Naive B cell (primary cell): ENCODE measurements around the gene HBEGF. TPM values are rescaled to one million over a fixed set of nuclear protein-coding genes. Genes with fewer than 3 reads are reported as not detected.
A peak's percentile ranks its signal among the peaks of the same experiment; 100 is the strongest.

Experiments used
- ATAC-seq, 2 donors: fragments of 150-1000 bp; cut with Tn5 transposase; 2 replicates each; pipeline ENCODE4 v1.10.0; 2021; ENCODE audit warnings: low read depth in 2 of 2, mild to moderate bottlenecking in 2 of 2, moderate library complexity in 2 of 2
- DNase-seq: peaks from one replicate; pipeline ENCODE4 v3.0.0; 2022
- H3K27ac Mint-ChIP-seq, 6 donors: one replicate each; pipeline ENCODE4 v1.8.0; 2020 to 2022; ENCODE audit warnings: mild to moderate bottlenecking in 6 of 6, mixed read lengths in 6 of 6, moderate library complexity in 5 of 6, inconsistent platforms in 2 of 6
- H3K27me3 Mint-ChIP-seq, 3 donors: one replicate each; pipeline ENCODE4 v1.8.0; 2021 to 2022; ENCODE audit warnings: mixed read lengths in 3 of 3, mild to moderate bottlenecking in 1 of 3
- H3K36me3 Mint-ChIP-seq, 2 donors: one replicate each; pipeline ENCODE4 v1.8.0; 2020 to 2022; ENCODE audit warnings: mixed read lengths in 2 of 2, inconsistent platforms in 1 of 2, mild to moderate bottlenecking in 1 of 2
- H3K4me1 Mint-ChIP-seq, 3 donors: one replicate each; pipeline ENCODE4 v1.8.0; 2020 to 2022; ENCODE audit warnings: mixed read lengths in 3 of 3, inconsistent platforms in 1 of 3, mild to moderate bottlenecking in 1 of 3, moderate library complexity in 1 of 3
- H3K4me3 Mint-ChIP-seq, 8 donors: one replicate each; pipeline ENCODE4 v1.8.0; 2020 to 2022; ENCODE audit warnings: mild to moderate bottlenecking in 8 of 8, mixed read lengths in 8 of 8, moderate library complexity in 8 of 8, inconsistent platforms in 2 of 8
- H3K9me3 Mint-ChIP-seq, 7 donors: one replicate each; pipeline ENCODE4 v1.8.0; 2020 to 2022; ENCODE audit warnings: mixed read lengths in 7 of 7, mild to moderate bottlenecking in 5 of 7, inconsistent platforms in 2 of 7, moderate library complexity in 1 of 7
- polyA plus RNA-seq, 6 donors: library from polyadenylated mRNA; unstranded; fragments of 300-500 nt; fragmentation: Illumina TruSeq; gene quantifications; one replicate each; pipeline ENCODE4 v1.2.3, GENCODE V29; 2021; ENCODE audit warnings: low read depth in 6 of 6

The HBEGF gene, protein sequence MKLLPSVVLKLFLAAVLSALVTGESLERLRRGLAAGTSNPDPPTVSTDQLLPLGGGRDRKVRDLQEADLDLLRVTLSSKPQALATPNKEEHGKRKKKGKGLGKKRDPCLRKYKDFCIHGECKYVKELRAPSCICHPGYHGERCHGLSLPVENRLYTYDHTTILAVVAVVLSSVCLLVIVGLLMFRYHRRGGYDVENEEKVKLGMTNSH
- polyA plus RNA-seq = under 1 TPM in 1 of 6 donors, not detected in 5; 0.19 TPM

DNA sequence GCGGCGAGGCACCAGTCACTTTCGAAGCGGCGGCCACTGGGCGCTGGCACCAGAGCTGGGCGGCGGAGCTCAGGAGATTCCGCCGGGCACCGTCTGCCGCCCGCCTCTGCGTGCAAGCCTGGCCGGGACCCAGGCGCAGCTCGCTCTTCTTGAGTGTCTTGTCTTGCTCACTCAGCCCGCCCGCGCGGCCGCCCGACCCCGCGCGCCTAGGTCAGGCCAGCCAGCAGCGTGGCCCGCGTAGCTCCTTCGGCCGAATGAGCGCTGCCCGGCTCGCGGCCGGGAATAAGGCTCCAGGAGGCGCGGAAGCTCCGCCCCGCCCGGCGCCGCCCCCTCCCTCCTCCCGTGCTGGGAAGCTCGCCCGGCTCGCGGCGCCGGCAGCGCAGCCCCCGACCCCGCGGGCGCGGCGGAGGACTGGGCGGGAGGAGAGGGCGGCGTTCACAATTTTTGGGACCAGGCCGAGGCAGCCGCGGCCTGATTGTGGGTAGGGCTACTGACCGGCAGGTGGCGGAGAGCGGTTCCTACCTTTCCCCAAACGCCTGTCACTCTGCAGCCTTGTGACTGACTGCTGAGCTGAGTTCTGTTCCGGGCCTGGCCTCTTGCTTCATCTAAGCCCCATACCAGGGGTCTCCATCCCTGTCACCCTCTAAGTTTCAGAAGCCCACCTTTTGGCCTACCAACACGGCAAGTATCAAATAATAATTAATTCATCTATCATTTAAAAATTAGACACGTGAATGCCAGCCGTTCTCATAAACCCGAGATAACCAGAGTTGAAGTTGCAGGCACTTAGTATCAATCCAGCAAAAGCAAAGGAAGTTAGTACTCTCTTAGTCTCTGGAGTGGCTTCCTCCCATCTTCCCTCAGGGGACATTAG, at the start of gene HBEGF:
HBEGF (minus strand) TSS at position 256 of the 874 bp plus-strand sequence. CDS start 275 bp downstream, outside the sequence.
- H3K27ac Mint-ChIP-seq = peak within 1 kb of the TSS in 2 of 6 donors; percentile 32 to 56
- H3K36me3 Mint-ChIP-seq = no peaks in the 10 kb centered on the region
- peaks cover 0 to 12% (median 2%) of the 10 kb centered on the region in 3 donors for H3K27me3 Mint-ChIP-seq
- peaks cover 51 to 61% (median 57%) of the 10 kb centered on the region in 3 donors for H3K4me1 Mint-ChIP-seq
- peaks cover 0 to 2% (median 0%) of the 10 kb centered on the region in 7 donors for H3K9me3 Mint-ChIP-seq
- H3K4me3 Mint-ChIP-seq = peak within 1 kb of the TSS; percentile 69 to 92 (median 87)
- ATAC-seq (peak; percentile 81 to 82), DNase-seq (peak; percentile 55)

DNA sequence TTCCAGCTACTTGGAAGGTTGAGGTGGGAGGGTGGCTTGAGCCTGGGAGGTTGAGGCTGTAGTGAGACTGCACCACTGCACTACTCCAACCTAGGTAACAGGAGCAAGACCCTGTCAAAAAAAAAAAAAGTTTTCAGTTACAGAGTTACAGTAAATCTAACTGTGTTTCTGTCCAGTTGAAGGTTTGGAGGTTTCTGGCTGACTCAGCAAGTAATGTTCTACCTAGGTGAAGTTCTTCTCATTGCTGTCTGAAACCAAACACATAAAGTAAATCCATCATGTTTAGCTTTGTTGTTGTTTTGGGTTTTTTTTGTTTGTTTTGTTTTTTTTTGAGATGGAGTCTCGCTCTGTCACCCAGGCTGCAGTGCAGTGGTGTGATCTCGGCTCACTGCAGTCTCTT, 47.3 kb upstream of the HBEGF start:
- H3K27me3 Mint-ChIP-seq = no peaks in the 10 kb centered on the region

DNA sequence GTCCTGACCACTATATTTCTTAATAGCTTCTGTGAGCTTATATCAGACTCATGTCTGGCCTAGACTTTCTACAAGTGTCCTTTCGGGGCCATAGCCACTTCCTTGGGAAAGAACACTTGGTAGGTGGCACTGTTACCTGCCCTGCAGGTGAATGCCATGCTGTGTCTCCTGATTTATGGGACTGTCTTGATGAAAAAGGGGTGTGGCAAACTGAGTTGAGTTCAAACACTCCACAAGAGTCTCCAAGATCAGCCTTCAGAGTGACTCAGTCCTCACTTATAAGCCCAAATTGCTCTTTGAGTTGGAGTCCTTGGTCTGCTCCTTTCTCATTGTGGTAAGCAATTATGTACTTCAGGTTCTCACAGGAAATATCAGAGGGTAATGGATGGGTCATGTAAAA, 45.3 kb upstream of the HBEGF start:
- ATAC-seq (no peak), DNase-seq (no peak)
- no peaks in the 10 kb centered on the region for H3K36me3 Mint-ChIP-seq
- no peaks in the 10 kb centered on the region for H3K4me1 Mint-ChIP-seq
- no peaks in the 10 kb centered on the region for H3K27me3 Mint-ChIP-seq
- H3K27ac Mint-ChIP-seq = no peak overlapping the region
- H3K4me3 Mint-ChIP-seq = no peak overlapping the region
- H3K9me3 Mint-ChIP-seq = no peaks in the 10 kb centered on the region

More for the DNA sequence above, 47.3 kb upstream of the HBEGF start:
- ATAC-seq (no peak), DNase-seq (no peak)
- Mint-ChIP-seq H3K9me3 (no peaks in the 10 kb centered on the region), H3K4me3 (no peak overlapping the region), H3K4me1 (no peaks in the 10 kb centered on the region), H3K27ac (peak overlapping the region in 1 of 6 donors; percentile 60), H3K36me3 (no peaks in the 10 kb centered on the region)

DNA sequence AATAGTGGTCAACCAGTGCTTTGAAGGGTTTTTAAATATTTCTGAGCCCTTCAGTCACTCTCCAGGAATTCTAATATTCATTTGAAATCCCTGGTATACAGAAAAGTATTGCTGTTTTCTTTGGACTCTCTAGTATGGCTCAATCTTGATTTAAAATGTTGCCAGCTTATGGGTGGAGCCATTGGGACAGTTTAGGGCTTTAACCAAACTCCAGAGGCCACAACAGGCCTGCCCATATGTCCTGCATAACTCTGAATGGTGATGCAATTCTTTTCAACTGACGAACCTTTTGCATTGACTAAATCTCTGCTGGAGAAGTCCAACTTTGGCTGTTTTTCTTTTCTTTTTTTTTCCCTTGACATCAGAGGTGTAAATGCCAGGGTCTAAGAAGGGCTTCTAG, 44.9 kb upstream of the HBEGF start:
- H3K36me3 Mint-ChIP-seq = no peaks in the 10 kb centered on the region
- no peak for DNase-seq
- H3K9me3 Mint-ChIP-seq = no peaks in the 10 kb centered on the region
- H3K4me1 Mint-ChIP-seq = no peaks in the 10 kb centered on the region
- ATAC-seq = no peak
- no peak overlapping the region for H3K4me3 Mint-ChIP-seq
- H3K27me3 Mint-ChIP-seq = no peaks in the 10 kb centered on the region
- H3K27ac Mint-ChIP-seq = no peak overlapping the region

DNA sequence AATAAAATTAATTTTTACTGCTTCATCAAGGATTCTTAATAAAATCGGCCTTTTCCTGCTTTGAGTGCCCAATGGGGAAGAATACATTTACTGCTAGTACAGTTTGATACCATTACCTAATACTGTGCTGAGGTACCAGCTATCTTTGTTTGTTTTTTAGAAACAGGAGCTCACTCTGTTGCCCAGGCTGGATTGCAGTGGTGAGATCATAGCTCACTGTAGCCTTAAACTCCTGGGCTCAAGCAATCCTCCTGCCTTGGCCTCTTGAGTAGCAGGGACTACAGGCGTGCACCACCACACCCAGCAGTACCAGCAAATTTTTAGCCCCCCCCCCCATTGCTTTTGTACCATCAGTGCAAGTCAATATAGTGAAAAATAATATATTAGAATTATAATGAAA, 41.6 kb upstream of the HBEGF start:
- Mint-ChIP-seq H3K9me3 (no peaks in the 10 kb centered on the region), H3K27ac (no peak overlapping the region), H3K36me3 (peaks cover 0 to 4% of the 10 kb centered on the region in 2 donors), H3K4me1 (peaks cover 0 to 6% (median 4%) of the 10 kb centered on the region in 3 donors), H3K27me3 (no peaks in the 10 kb centered on the region), H3K4me3 (no peak overlapping the region)
- no peak for DNase-seq
- ATAC-seq = no peak

DNA sequence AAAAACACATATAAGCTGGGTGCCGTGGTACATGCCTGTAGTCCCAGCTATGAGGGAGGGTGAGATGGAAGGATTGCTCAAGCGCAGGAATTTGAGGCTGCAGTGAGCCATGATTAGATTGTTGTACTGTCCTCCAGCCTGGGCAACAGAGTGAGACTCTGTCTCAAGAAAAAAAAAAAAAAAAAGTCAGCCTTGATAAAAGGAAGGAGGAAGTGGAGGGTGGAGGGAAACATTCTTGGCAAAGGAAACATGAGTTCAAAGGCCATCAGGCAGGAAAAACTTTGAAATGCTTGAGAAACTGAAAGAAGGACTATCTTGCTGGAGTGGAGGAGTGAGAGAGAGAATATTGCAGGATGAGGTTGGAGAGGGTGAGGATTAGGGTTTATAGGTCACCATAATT, 36.9 kb upstream of the HBEGF start:
- Mint-ChIP-seq H3K4me3 (no peak overlapping the region), H3K36me3 (peaks cover 0 to 4% of the 10 kb centered on the region in 2 donors), H3K4me1 (peaks cover 0 to 6% (median 4%) of the 10 kb centered on the region in 3 donors), H3K9me3 (peaks cover 0 to 4% (median 0%) of the 10 kb centered on the region in 7 donors), H3K27ac (no peak overlapping the region), H3K27me3 (no peaks in the 10 kb centered on the region)
- DNase-seq (no peak), ATAC-seq (no peak)

DNA sequence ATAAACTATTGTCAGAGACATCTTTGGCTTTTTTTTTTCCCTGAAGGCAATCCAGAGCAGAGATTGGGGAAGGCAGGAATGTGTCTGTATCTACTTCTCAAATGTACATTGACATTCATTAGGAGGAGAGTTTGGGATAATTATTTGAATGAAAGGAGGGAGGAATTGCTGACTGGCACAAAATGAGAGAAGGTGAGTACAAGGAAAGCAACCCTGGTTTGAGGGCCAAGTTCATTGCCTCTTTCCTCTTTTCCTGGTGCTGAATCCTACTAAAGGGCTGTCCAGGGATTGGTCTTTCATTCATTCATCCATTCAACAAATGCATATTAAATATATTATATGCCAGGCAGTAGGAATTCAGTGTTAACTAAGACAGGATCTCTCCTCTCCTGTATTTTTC, 36.5 kb upstream of the HBEGF start:
- Mint-ChIP-seq H3K27me3 (no peaks in the 10 kb centered on the region), H3K27ac (no peak overlapping the region), H3K4me3 (no peak overlapping the region), H3K4me1 (peaks cover 0 to 6% (median 4%) of the 10 kb centered on the region in 3 donors), H3K36me3 (peaks cover 0 to 4% of the 10 kb centered on the region in 2 donors), H3K9me3 (peaks cover 0 to 4% (median 0%) of the 10 kb centered on the region in 7 donors)
- no peak for DNase-seq
- ATAC-seq = no peak

DNA sequence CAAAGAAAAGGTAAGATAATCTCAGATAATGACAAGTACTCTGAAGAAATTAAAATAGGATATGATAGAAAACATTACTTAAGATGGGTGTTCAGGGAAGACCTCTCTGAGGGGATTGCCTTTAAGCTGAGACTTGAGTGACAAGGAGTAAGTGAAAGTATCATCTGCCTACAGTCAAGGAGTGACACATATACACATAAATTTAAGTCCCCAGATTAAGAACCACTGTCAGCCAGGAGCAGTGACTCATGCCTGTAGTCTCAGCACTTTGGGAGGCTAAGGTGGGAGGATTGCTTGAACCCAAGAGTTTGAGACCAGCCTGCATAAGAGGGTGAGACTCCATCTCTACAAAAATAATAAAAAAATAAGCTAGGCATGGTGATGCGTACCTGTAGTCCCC, 35.6 kb upstream of the HBEGF start:
- H3K36me3 Mint-ChIP-seq = peaks cover 0 to 4% of the 10 kb centered on the region in 2 donors
- no peak for ATAC-seq

DNA sequence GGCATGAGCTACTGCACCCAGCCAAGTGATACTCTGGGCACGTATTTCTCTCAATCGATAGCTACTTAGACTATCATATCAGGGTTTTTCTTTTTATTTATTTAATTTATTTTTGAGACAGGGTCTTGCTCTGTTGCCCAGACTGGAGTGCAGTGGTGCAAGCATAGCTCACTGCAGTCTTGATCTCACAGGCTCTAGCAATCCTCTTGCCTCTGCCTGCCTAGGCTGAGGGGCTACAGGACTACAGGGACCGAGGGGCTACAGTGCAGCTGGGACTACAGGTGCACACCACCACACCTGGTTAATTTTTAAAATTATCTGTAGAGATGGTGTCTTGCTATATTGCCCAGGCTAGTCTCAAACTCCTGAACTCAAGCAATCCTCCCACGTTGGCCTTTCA, 34.9 kb upstream of the HBEGF start:
- H3K36me3 Mint-ChIP-seq = peaks cover 0 to 4% of the 10 kb centered on the region in 2 donors
- peaks cover 0 to 4% (median 0%) of the 10 kb centered on the region in 7 donors for H3K9me3 Mint-ChIP-seq
- ATAC-seq (no peak), DNase-seq (no peak)
- no peak overlapping the region for H3K4me3 Mint-ChIP-seq
- peaks cover 0 to 6% (median 4%) of the 10 kb centered on the region in 3 donors for H3K4me1 Mint-ChIP-seq
- no peaks in the 10 kb centered on the region for H3K27me3 Mint-ChIP-seq
- no peak overlapping the region for H3K27ac Mint-ChIP-seq

More for the DNA sequence above, 35.6 kb upstream of the HBEGF start:
- Mint-ChIP-seq H3K4me1 (peaks cover 0 to 6% (median 4%) of the 10 kb centered on the region in 3 donors), H3K27ac (peak overlapping the region in 1 of 6 donors; percentile 5), H3K9me3 (peaks cover 0 to 4% (median 0%) of the 10 kb centered on the region in 7 donors), H3K27me3 (no peaks in the 10 kb centered on the region), H3K4me3 (no peak overlapping the region)
- DNase-seq = no peak

DNA sequence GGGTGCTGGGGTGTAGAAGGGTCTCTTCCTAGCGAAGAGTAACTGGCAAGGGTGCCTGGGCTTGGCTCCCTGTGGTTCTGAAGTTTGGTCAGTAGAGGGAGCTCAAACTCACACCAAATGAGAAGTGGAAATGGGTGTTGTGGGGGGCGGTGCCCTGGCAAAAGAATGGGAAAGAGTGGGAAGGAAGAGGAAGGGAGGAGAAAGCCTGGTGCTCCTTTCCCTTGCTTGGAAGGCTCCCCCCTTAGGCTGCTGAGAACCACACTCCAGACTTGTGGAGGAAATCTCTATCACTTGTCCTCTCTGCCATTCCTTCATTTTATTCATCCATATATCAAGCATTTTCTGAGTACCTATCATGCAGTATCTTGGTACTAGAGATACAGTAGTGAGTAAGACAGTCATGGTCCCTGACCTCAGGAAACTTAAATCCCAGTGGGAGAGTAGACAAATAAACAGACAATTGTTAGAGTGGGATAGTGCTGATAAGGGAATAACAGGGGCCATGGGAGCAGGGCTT, 26.6 kb upstream of the HBEGF start:
- no peaks in the 10 kb centered on the region for H3K9me3 Mint-ChIP-seq
- peak overlapping the region in 5 of 6 donors; percentile 13 to 74 (median 42) for H3K27ac Mint-ChIP-seq
- no peak overlapping the region for H3K4me3 Mint-ChIP-seq
- H3K4me1 Mint-ChIP-seq = peaks cover 6 to 8% (median 7%) of the 10 kb centered on the region in 3 donors
- DNase-seq = peak; percentile 29
- H3K27me3 Mint-ChIP-seq = no peaks in the 10 kb centered on the region
- H3K36me3 Mint-ChIP-seq = no peaks in the 10 kb centered on the region
- peak in 1 of 2 donors; percentile 53 for ATAC-seq

DNA sequence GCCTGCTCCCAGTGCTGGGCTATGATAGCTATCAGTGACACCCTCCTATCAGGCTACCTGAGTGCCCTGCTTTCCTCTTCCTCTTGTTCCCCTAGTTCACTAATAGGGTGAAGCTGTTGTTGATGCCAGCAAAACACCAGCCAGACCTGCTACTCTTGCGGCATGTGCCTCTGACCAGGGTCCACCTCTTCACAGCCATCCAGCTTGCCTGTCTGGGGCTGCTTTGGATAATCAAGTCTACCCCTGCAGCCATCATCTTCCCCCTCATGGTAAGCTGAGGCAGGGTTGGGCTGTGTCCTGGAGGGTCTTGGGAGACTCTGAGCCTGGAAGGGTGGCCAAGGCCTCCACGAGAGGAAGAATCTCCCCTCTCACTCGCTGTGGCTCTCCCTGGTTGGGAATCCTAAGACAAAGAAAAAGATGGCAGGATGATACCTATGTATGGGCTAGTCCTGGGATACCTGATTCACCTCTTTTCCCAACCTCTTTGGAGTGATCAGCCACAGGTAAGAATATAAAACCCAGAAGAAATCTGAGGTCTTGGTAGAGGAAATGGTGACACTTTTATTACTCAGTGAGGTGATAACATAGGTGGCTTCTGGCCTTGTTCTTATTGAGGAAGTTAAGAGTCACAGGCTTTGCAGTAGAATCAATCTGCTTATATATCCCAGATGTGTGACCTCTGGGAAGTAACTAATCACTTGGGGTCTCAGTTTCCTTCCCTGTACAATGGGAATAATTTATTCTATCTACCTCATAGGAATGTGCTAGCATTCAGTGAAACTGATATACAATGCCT, 25.2 kb upstream of the HBEGF start:
- ATAC-seq = no peak

DNA sequence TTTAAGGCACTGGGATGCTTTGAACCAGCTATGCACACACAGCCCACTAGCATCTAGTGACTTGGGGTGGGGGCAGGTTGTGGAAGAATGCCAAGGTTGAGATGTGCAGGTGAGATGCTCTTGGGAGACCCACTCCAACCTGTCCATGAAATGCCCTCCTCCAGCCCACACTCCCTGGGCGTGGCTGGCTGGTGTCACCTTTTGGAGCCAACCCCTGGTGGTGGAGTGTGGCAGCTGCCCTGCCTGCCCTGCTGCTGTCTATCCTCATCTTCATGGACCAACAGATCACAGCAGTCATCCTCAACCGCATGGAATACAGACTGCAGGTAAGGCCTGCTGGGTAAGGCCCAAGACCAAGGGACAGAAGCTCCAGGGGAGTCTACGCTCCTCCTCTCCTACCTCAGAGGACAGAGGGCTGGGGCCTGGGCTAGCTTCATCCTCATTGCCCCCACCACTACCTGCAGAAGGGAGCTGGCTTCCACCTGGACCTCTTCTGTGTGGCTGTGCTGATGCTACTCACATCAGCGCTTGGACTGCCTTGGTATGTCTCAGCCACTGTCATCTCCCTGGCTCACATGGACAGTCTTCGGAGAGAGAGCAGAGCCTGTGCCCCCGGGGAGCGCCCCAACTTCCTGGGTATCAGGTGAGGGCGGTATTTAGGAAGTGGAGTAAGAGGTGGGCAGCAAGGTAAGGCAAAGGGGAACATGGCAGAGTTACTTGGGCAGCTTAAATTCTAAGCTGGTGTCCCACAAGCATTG, 21.0 kb upstream of the HBEGF start:
- ATAC-seq = no peak
- H3K36me3 Mint-ChIP-seq = no peaks in the 10 kb centered on the region
- H3K4me1 Mint-ChIP-seq = peaks cover 0 to 8% (median 8%) of the 10 kb centered on the region in 3 donors
- no peak overlapping the region for H3K4me3 Mint-ChIP-seq
- H3K27ac Mint-ChIP-seq = peak overlapping the region in 1 of 6 donors; percentile 80
- DNase-seq = no peak
- H3K9me3 Mint-ChIP-seq = no peaks in the 10 kb centered on the region
- peaks cover 0 to 5% (median 0%) of the 10 kb centered on the region in 3 donors for H3K27me3 Mint-ChIP-seq

More for the DNA sequence above, 25.2 kb upstream of the HBEGF start:
- peaks cover 6 to 8% (median 7%) of the 10 kb centered on the region in 3 donors for H3K4me1 Mint-ChIP-seq
- no peak overlapping the region for H3K4me3 Mint-ChIP-seq
- no peaks in the 10 kb centered on the region for H3K9me3 Mint-ChIP-seq
- no peak for DNase-seq
- no peaks in the 10 kb centered on the region for H3K36me3 Mint-ChIP-seq
- no peaks in the 10 kb centered on the region for H3K27me3 Mint-ChIP-seq
- H3K27ac Mint-ChIP-seq = peak overlapping the region in 1 of 6 donors; percentile 30
